Heart left ventricle (tissue), 13 donors: ENCODE results near the gene TLCD1.

ENCODE experiments used
- POLR2A ChIP-seq, 2 donors: fragments of 450-650 bp; IDR thresholded peaks; one replicate each; pipeline ENCODE4 v1.6.1; 2017; ENCODE audit warnings: antibody characterized with exemption in 2 of 2, mild to moderate bottlenecking in 2 of 2, moderate library complexity in 2 of 2
- TF ChIP-seq, protein P1 (sequence below), 12 donors: fragments of 200-600 bp; sonication (generic) in 4 of 12; IDR thresholded peaks; one replicate each; pipeline versions ENCODE4 v1.5.0 to v1.8.0; 2018 to 2022; ENCODE audit warnings: antibody characterized with exemption in 12 of 12, mild to moderate bottlenecking in 5 of 12
- donor health status: ischemic (EF 13 %, LVEDD 7.1; RV severe dilation, severe dysfunction).
- donor health status: DM: no; HTN: yes; CAD: no.
- donor health status: DM: no; HTN: no; CAD: no.
- donor health status: ischemic (EF 25% LVEDD 6.9; RV normal size, moderate dysfunction).
- donor health status: ischemic (EF 25% LVEDD 5.7; RV mildly dilated, moderate dysfunction).
- donor health status: ischemic (EF 35%, LVEDD 5.7; RV mildly dilated, moderate dysfunction).
- donor health status: nonischemic (EF 11% LVEDD 7.7; RV severe dilation, severe dysfunction).
- donor health status: DM: yes; HTN: yes; CAD: no.
- donor health status: PGD.
- donor health status: ischemic (EF 29% LVEDD 5.4; RV normal size, mild dysfunction).
- donor health status: nonischemic (EF 23%, LVEDD 6.1; RV moderate dilation, normal function).

DNA sequence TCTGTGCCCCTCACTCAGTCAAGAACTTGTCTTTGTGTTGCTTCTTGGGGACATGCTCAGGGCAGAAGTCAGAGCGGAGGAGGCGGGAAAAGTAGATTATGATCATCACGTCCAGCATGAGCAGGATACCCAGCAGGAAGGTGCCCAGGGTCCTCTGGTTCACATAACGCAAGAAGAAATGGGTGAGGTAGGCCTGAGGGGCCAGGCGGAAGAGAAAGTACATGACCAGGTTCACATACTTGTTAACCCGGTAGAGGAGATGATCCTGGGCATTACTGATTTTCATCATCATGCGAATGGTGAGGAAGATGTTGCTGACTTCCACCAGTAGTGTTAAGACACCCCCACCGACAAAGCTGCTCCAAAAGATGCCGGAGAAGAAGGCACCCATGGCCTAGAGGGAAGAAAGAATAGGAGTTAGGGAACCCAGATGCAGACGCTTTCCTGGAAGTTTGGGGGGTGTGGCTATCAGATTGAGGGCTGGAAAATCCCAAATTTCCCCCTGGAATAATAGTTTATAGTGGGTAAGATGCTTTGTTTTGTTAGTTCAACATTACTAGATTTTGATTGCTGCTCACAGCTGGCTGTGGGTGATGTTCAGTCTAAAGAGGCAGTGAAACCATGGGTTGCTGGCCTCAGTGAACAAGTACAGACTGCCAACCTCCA lies 1.4 kb downstream of the TLCD1 start:
- TF ChIP-seq, protein P1, sequence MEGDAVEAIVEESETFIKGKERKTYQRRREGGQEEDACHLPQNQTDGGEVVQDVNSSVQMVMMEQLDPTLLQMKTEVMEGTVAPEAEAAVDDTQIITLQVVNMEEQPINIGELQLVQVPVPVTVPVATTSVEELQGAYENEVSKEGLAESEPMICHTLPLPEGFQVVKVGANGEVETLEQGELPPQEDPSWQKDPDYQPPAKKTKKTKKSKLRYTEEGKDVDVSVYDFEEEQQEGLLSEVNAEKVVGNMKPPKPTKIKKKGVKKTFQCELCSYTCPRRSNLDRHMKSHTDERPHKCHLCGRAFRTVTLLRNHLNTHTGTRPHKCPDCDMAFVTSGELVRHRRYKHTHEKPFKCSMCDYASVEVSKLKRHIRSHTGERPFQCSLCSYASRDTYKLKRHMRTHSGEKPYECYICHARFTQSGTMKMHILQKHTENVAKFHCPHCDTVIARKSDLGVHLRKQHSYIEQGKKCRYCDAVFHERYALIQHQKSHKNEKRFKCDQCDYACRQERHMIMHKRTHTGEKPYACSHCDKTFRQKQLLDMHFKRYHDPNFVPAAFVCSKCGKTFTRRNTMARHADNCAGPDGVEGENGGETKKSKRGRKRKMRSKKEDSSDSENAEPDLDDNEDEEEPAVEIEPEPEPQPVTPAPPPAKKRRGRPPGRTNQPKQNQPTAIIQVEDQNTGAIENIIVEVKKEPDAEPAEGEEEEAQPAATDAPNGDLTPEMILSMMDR (IDR thresholded peaks at IDR 0.05): no peak
- no peak for TF ChIP-seq POLR2A (IDR thresholded peaks at IDR 0.05)
